ENCODE results near the gene GTSF1L.

The GTSF1L gene

GRCh38 chr20:43739148-43739749 is 12.4 kb upstream of the GTSF1L start:
- ChIA-PET POLR2A (ENCODE audit: low non-redundant PET) (no interaction called here), CTCF (interaction anchor here (2.0 kb wide), 1 partner anchor 11 kb away, joined by 6 read pairs; no protein-coding TSS in a partner anchor)
- DNase-seq (ENCODE audit: low spot score): no peak
- no peak overlapping the region for H3K27ac ChIP-seq
- TF ChIP-seq CTCF (conservative IDR thresholded peaks at IDR 0.05; ENCODE audit: low read depth): no peak

GRCh38 chr20:43737925-43738324 is 11.1 kb upstream of the GTSF1L start:
- H3K27ac ChIP-seq: no peak overlapping the region
- ChIA-PET POLR2A (ENCODE audit: low non-redundant PET) (no interaction called here), CTCF (interaction anchor here (0.5 to 1.0 kb wide), 5 partner anchors 200 to 549 kb away, joined by 3 to 4 read pairs (median 3); no protein-coding TSS in a partner anchor)
- no peak for DNase-seq (ENCODE audit: low spot score)
- no peak for TF ChIP-seq CTCF (conservative IDR thresholded peaks at IDR 0.05; ENCODE audit: low read depth)

GRCh38 chr20:43736588-43737158 is 9.9 kb upstream of the GTSF1L start:
- POLR2A ChIA-PET (ENCODE audit: low non-redundant PET): interaction anchor here (0.6 kb wide), 1 partner anchor 197 kb away, joined by 3 read pairs; no protein-coding TSS in a partner anchor
- TF ChIP-seq CTCF (conservative IDR thresholded peaks at IDR 0.05; ENCODE audit: low read depth): no peak
- CTCF ChIA-PET: interaction anchor here (1.0 to 1.6 kb wide), 2 partner anchors 13 to 199 kb away, joined by 4 read pairs; no protein-coding TSS in a partner anchor
- DNase-seq (ENCODE audit: low spot score): no peak
- H3K27ac ChIP-seq: no peak overlapping the region

- POLR2A ChIA-PET (ENCODE audit: low non-redundant PET): no interaction called here
- DNase-seq (ENCODE audit: low spot score): no peak
- TF ChIP-seq CTCF (conservative IDR thresholded peaks at IDR 0.05; ENCODE audit: low read depth): no peak
- no peak overlapping the region for H3K27ac ChIP-seq
- CTCF ChIA-PET: interaction anchor here (1.5 kb wide), 1 partner anchor 385 kb away, joined by 3 read pairs; no protein-coding TSS in a partner anchor
Measured at GRCh38 chr20:43731927-43732326, 5.1 kb upstream of the GTSF1L start.

GRCh38 chr20:43731469-43731868 is 4.7 kb upstream of the GTSF1L start:
- H3K27ac ChIP-seq: no peak overlapping the region
- ChIA-PET CTCF (interaction anchor here (1.5 kb wide), 1 partner anchor 385 kb away, joined by 3 read pairs; no protein-coding TSS in a partner anchor), POLR2A (ENCODE audit: low non-redundant PET) (no interaction called here)
- no peak for TF ChIP-seq CTCF (conservative IDR thresholded peaks at IDR 0.05; ENCODE audit: low read depth)
- no peak for DNase-seq (ENCODE audit: low spot score)

GRCh38 chr20:43728686-43729255 is 2.0 kb upstream of the GTSF1L start:
- ChIA-PET CTCF (interaction anchor here (0.8 kb wide), 1 partner anchor 352 kb away, joined by 3 read pairs; no protein-coding TSS in a partner anchor), POLR2A (ENCODE audit: low non-redundant PET) (no interaction called here)
- no peak overlapping the region for H3K27ac ChIP-seq
- no peak for TF ChIP-seq CTCF (conservative IDR thresholded peaks at IDR 0.05; ENCODE audit: low read depth)
- DNase-seq (ENCODE audit: low spot score): no peak

Measured in RWPE1 (cell line).